B cell (primary cell): ENCODE data around the gene PDE6B. TPM values are rescaled to one million over a fixed set of nuclear protein-coding genes. Genes with fewer than 3 reads are reported as not detected.

Experiments used
- ATAC-seq: fragments of 200-7000 bp; cut with Tn5 transposase; one replicate; pipeline ENCODE4 v1.10.0; 2021; ENCODE audit warnings: low read depth, mild to moderate bottlenecking, moderate number of reproducible peaks, moderate library complexity
- CTCF ChIA-PET: fragments of 350-600 bp; sonication (Branson Sonifier 250); formaldehyde crosslinking; loops from one replicate; lab custom pipeline; 2021; ENCODE audit warnings: antibody characterized with exemption, inconsistent platforms; lab: Charles Lee
- POLR2A ChIA-PET: fragments of 350-600 bp; sonication (Branson Sonifier 250); formaldehyde crosslinking; loops from one replicate; lab custom pipeline; 2021; ENCODE audit warnings: antibody characterized with exemption; lab: Charles Lee
- DNase-seq: peaks from one replicate; pipeline ENCODE4 v3.0.0; 2013
- H2AFZ ChIP-seq: 2 replicates; pipeline ENCODE4 v1.6.1; 2012; ENCODE audit warnings: mild to moderate bottlenecking, low read depth, low read length; ENCODE audit not compliant: insufficient read depth, poor library complexity, severe bottlenecking
- H3K27ac ChIP-seq, 2 donors: 1 replicate in 1 of 2; 2 replicates in 1 of 2; pipeline ENCODE4 v1.5.1; 2012 to 2013; ENCODE audit warnings: low read length in 2 of 2, mild to moderate bottlenecking in 2 of 2, moderate library complexity in 1 of 2
- H3K27me3 ChIP-seq, 4 experiments: fragments of 200-600 bp in 1 of 4; sonication (generic) in 1 of 4; replicated peaks in 1 of 4; 1 replicate in 2 of 4; 2 replicates in 2 of 4; pipeline versions ENCODE4 v1.6.1 to v1.7.0; 2013 to 2016; ENCODE audit warnings: low read length in 3 of 4, mild to moderate bottlenecking in 2 of 4, mixed read lengths in 1 of 4, moderate library complexity in 1 of 4; ENCODE audit not compliant: insufficient read depth in 4 of 4, control insufficient read depth in 3 of 4; ENCODE audit errors: control extremely low read depth in 1 of 4
- H3K36me3 ChIP-seq, 2 experiments: replicated peaks in 1 of 2; 1 replicate in 1 of 2; 2 replicates in 1 of 2; pipeline versions ENCODE4 v1.6.1 to v1.7.1; 2013; ENCODE audit warnings: low read length in 1 of 2; ENCODE audit not compliant: insufficient read depth in 2 of 2, control insufficient read depth in 1 of 2; ENCODE audit errors: control extremely low read depth in 1 of 2, extremely low read depth in 1 of 2
- H3K4me1 ChIP-seq, 2 donors: fragments of 200-600 bp in 1 of 2; sonication (generic) in 1 of 2; 1 replicate in 1 of 2; 2 replicates in 1 of 2; pipeline versions ENCODE4 v1.5.1 to v1.6.1; 2013 to 2017; ENCODE audit warnings: low read length in 2 of 2; ENCODE audit not compliant: control insufficient read depth in 2 of 2, insufficient read depth in 2 of 2
- H3K4me2 ChIP-seq: replicated peaks from 2 replicates; pipeline ENCODE3; 2012; ENCODE audit warnings: mild to moderate bottlenecking, low read depth, low read length; ENCODE audit not compliant: poor library complexity, severe bottlenecking
- H3K4me3 ChIP-seq, 5 experiments: fragments of 200-600 bp in 1 of 5; sonication (generic) in 1 of 5; 1 replicate in 3 of 5; 2 replicates in 2 of 5; pipeline versions ENCODE4 v1.5.1 to v1.7.0; 2011 to 2016; ENCODE audit warnings: low read length in 4 of 5, mild to moderate bottlenecking in 4 of 5, low read depth in 2 of 5, control low read depth in 1 of 5, moderate library complexity in 1 of 5; ENCODE audit not compliant: insufficient read depth in 1 of 5; ENCODE audit errors: control extremely low read depth in 1 of 5, extremely low read depth in 1 of 5
- H3K79me2 ChIP-seq: fragments of 200-600 bp; sonication (generic); one replicate; pipeline ENCODE4 v1.6.0; 2016; ENCODE audit warnings: low read length; ENCODE audit not compliant: control insufficient read depth, insufficient read depth
- H3K9ac ChIP-seq: fragments of 200-600 bp; sonication (generic); 2 replicates; pipeline ENCODE4 v1.6.1; 2017; ENCODE audit warnings: mild to moderate bottlenecking, low read length, moderate library complexity
- H3K9me3 ChIP-seq, 3 donors: one replicate each; pipeline versions ENCODE4 v1.6.1 to v1.7.1; 2013; ENCODE audit warnings: low read length in 2 of 3; ENCODE audit not compliant: control insufficient read depth in 2 of 3, insufficient read depth in 1 of 3; ENCODE audit errors: control extremely low read depth in 1 of 3
- H4K20me1 ChIP-seq: 2 replicates; pipeline ENCODE4 v1.6.0; 2012; ENCODE audit warnings: mild to moderate bottlenecking, low read length; ENCODE audit not compliant: insufficient read depth, control insufficient read depth, poor library complexity, severe bottlenecking
- H3K27ac Mint-ChIP-seq: one replicate; pipeline ENCODE4 v1.8.0; 2021; ENCODE audit warnings: mixed read lengths
- H3K27me3 Mint-ChIP-seq: one replicate; pipeline ENCODE4 v1.8.0; 2021; ENCODE audit warnings: mixed read lengths
- H3K4me1 Mint-ChIP-seq: one replicate; pipeline ENCODE4 v1.8.0; 2021; ENCODE audit warnings: mixed read lengths
- H3K4me3 Mint-ChIP-seq: one replicate; pipeline ENCODE4 v1.8.0; 2021; ENCODE audit warnings: mixed read lengths
- H3K9me3 Mint-ChIP-seq: one replicate; pipeline ENCODE4 v1.8.0; 2022; ENCODE audit warnings: mixed read lengths; ENCODE audit not compliant: insufficient read depth
- EZH2 ChIP-seq: IDR thresholded peaks from 2 replicates; pipeline ENCODE4 v1.6.1; 2012; ENCODE audit warnings: borderline replicate concordance, low read depth, mild to moderate bottlenecking, moderate library complexity, low read length; ENCODE audit not compliant: insufficient read depth, poor library complexity, severe bottlenecking
- WGBS: methylation state at CpG from one replicate; pipeline ENCODE4 v1.1.5; 2013; ENCODE audit warnings: missing lambda C conversion rate; ENCODE audit not compliant: insufficient coverage; 5-methylcytosine and 5-hydroxymethylcytosine counted together
- intact Hi-C: fragments of 100-400 bp; cut with micrococcal nuclease; formaldehyde crosslinking; loops from one replicate; pipeline ENCODE4 v1.10.0; 2022
- polyA plus RNA-seq: library from polyadenylated mRNA; depleted of rRNA; stranded (reverse); fragments of >200 nt; gene quantifications from 2 replicates; pipeline ENCODE4 v1.2.3, GENCODE V29; 2012
- total RNA-seq, 2 donors: library from RNA; stranded (reverse); fragments of 120-200 nt in 1 of 2; gene quantifications; 1 replicate in 1 of 2; 2 replicates in 1 of 2; pipeline versions ENCODE4 v1.2.3 to v1.2.4, GENCODE V29; 2013 to 2022
- TF ChIP-seq, protein P1 (sequence below): fragments of 200-600 bp; IDR thresholded peaks from one replicate; pipeline ENCODE4 v1.8.0; 2022; ENCODE audit warnings: antibody characterized with exemption, mild to moderate bottlenecking

The PDE6B gene
- total and polyA plus RNA-seq, 2 donors (not counting 1 experiment from before 2014, with no cell fraction given) = 20.0 to 25.2 TPM

DNA sequence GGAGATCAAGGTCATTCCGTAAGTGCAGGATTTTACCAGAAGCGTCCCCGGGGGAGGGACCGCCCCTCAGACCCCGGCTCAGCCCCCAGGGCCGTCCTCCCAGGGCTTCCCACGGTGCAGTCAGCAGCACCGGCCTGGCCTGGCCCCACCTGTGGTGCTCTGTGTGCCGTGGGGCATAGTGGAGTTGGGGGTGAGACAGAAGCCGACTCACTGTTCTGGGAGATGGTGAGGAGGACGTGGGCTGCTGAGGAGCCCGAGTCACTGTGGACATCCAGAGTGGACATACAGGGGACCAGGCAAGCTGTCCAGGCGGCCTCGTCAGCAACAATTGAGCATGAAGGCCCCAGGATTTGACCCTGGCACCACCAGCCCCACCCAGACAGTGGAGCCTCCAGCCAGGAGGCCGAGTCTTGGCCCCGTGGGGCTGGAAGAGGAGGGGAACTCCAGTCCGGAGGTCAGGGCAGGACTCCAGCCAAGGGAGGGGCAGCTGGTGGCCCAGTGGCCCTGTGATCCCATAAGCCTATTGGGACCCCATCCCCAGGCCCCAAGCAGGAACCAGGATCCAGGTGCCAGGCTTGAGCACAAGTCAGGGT is 29.6 kb downstream of the PDE6B start:
- CTCF ChIA-PET = no interaction called here
- no peak overlapping the region for H3K27ac ChIP-seq
- H2AFZ ChIP-seq = no peak overlapping the region
- H3K4me3 ChIP-seq = no peak overlapping the region
- POLR2A ChIA-PET = no interaction called here
- ATAC-seq = no peak
- H3K9me3 ChIP-seq = peaks cover 0 to 15% (median 0%) of the 10 kb centered on the region in 3 donors
- TF ChIP-seq EZH2 = no peak
- TF ChIP-seq, protein P1, sequence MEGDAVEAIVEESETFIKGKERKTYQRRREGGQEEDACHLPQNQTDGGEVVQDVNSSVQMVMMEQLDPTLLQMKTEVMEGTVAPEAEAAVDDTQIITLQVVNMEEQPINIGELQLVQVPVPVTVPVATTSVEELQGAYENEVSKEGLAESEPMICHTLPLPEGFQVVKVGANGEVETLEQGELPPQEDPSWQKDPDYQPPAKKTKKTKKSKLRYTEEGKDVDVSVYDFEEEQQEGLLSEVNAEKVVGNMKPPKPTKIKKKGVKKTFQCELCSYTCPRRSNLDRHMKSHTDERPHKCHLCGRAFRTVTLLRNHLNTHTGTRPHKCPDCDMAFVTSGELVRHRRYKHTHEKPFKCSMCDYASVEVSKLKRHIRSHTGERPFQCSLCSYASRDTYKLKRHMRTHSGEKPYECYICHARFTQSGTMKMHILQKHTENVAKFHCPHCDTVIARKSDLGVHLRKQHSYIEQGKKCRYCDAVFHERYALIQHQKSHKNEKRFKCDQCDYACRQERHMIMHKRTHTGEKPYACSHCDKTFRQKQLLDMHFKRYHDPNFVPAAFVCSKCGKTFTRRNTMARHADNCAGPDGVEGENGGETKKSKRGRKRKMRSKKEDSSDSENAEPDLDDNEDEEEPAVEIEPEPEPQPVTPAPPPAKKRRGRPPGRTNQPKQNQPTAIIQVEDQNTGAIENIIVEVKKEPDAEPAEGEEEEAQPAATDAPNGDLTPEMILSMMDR = no peak
- peaks cover 0 to 2% (median 0%) of the 10 kb centered on the region in 4 experiments for H3K27me3 ChIP-seq
- DNase-seq = no peak
- H3K36me3 ChIP-seq = no peaks in the 10 kb centered on the region
- H3K4me1 Mint-ChIP-seq = no peaks in the 10 kb centered on the region
- no peak overlapping the region for H3K9ac ChIP-seq
- H3K4me1 ChIP-seq = no peaks in the 10 kb centered on the region
- no peaks in the 10 kb centered on the region for H3K79me2 ChIP-seq
- H3K4me3 Mint-ChIP-seq = no peak overlapping the region
- H3K4me2 ChIP-seq = no peak overlapping the region
- no peak overlapping the region for H3K27ac Mint-ChIP-seq
- no peaks in the 10 kb centered on the region for H3K27me3 Mint-ChIP-seq
- no peaks in the 10 kb centered on the region for H4K20me1 ChIP-seq
- H3K9me3 Mint-ChIP-seq = no peaks in the 10 kb centered on the region
- WGBS = 76% methylated on average over 15 of the region's 17 CpGs
- intact Hi-C loops = no loop called here

DNA sequence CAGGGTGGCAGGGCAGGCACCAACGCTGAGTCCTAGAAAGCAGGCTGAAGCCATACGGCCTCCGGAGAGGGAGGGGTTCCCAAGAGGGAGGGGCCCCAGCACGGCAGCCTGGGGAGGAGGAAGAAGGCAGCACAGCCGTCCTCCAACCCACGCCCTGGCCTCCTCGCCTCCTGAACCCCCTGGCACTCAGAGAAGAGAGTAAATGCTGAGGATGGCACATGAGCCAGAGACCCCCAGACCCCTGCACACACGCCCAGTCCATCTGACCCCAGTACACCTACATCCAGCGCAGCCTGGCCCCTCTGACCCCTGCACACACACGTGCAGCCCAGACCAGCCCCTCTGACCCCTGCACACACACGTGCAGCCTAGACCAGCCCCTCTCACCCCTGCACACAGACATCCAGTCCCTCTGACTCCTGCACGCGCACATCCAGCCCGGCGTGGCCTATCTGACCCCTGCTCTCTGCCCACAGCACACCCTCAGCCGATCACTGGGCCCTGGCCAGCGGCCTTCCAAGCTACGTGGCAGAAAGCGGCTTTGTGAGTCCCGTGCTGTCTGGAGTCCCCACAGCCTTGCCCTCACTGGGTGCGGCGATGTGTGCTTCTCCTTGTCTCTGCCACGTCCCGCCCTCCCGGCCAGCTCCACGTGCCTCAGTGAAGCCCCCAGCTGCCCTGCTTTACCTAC is 30.2 kb downstream of the PDE6B start:
- intact Hi-C loops = no loop called here
- ChIA-PET POLR2A (no interaction called here), CTCF (no interaction called here)
- Mint-ChIP-seq H3K27ac (no peak overlapping the region), H3K4me3 (no peak overlapping the region), H3K9me3 (no peaks in the 10 kb centered on the region), H3K27me3 (no peaks in the 10 kb centered on the region), H3K4me1 (no peaks in the 10 kb centered on the region)
- Histone ChIP-seq H3K4me1 (no peaks in the 10 kb centered on the region), H3K27ac (no peak overlapping the region), H3K4me3 (no peak overlapping the region), H2AFZ (no peak overlapping the region), H4K20me1 (no peaks in the 10 kb centered on the region), H3K9ac (no peak overlapping the region), H3K4me2 (no peak overlapping the region), H3K27me3 (no peaks in the 10 kb centered on the region), H3K9me3 (peaks cover 0 to 15% (median 0%) of the 10 kb centered on the region in 3 donors), H3K79me2 (no peaks in the 10 kb centered on the region), H3K36me3 (no peaks in the 10 kb centered on the region)
- WGBS = 83% methylated on average over 23 of the region's 26 CpGs
- no peak for ATAC-seq
- TF ChIP-seq, protein P1 = no peak
- no peak for TF ChIP-seq EZH2
- no peak for DNase-seq
